Measurements from ENCODE around the gene FOXN4. TPM values are rescaled to one million over a fixed set of nuclear protein-coding genes. Genes with fewer than 3 reads are reported as not detected.

FOXN4 gene
- total and polyA plus RNA-seq, 2 donors (not counting 3 experiments of a cell fraction or from before 2014, with no cell fraction given): not detected

GRCh38 chr12:109290061-109290460 lies 19.0 kb downstream of the FOXN4 start:
- no TSS peak for BruUV-seq (replicated peaks)

More at GRCh38 chr12:109290061-109290460, 19.0 kb downstream of the FOXN4 start:
- H3K27me3 ChIP-seq (ENCODE audit: control insufficient read depth in 2 of 2, insufficient read depth in 2 of 2, low read length in 2 of 2): peaks cover 3 to 7% of the 10 kb centered on the region in 2 experiments
- no peaks in the 10 kb centered on the region for H3K79me2 ChIP-seq (ENCODE audit: control insufficient read depth, insufficient read depth, low read length)
- no peaks in the 10 kb centered on the region for H3K9me3 ChIP-seq (replicated peaks; ENCODE audit: control insufficient read depth, insufficient read depth, low read length)
- H3K36me3 ChIP-seq (ENCODE audit: control insufficient read depth in 2 of 2, extremely low read depth in 1 of 2, insufficient read depth in 2 of 2, low read length in 2 of 2): no peaks in the 10 kb centered on the region
- dilution Hi-C loops (cut with MboI; ENCODE audit: extremely low pct_ligation_motif_present, low sequenced_read_pairs) (no loop called here), intact Hi-C loops (cut with micrococcal nuclease) (no loop called here)
- H3K9ac ChIP-seq (replicated peaks; ENCODE audit: extremely low read depth, insufficient read depth, low read length): no peak overlapping the region
- H3K9me1 ChIP-seq (replicated peaks; ENCODE audit: control insufficient read depth, extremely low read depth, insufficient read depth, low read length): no peaks in the 10 kb centered on the region
- FAIRE-seq: no peak
- ChIA-PET CTCF (no interaction called here), POLR2A (no interaction called here)
- no peak overlapping the region for H3K27ac ChIP-seq (ENCODE audit: insufficient read depth, low read depth, low read length)
- TF ChIP-seq, protein P1, sequence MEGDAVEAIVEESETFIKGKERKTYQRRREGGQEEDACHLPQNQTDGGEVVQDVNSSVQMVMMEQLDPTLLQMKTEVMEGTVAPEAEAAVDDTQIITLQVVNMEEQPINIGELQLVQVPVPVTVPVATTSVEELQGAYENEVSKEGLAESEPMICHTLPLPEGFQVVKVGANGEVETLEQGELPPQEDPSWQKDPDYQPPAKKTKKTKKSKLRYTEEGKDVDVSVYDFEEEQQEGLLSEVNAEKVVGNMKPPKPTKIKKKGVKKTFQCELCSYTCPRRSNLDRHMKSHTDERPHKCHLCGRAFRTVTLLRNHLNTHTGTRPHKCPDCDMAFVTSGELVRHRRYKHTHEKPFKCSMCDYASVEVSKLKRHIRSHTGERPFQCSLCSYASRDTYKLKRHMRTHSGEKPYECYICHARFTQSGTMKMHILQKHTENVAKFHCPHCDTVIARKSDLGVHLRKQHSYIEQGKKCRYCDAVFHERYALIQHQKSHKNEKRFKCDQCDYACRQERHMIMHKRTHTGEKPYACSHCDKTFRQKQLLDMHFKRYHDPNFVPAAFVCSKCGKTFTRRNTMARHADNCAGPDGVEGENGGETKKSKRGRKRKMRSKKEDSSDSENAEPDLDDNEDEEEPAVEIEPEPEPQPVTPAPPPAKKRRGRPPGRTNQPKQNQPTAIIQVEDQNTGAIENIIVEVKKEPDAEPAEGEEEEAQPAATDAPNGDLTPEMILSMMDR (IDR thresholded peaks at IDR 0.05; ENCODE audit: extremely low read depth in 1 of 2, insufficient read depth in 1 of 2, low read depth in 1 of 2, low read length in 2 of 2): no peak
- no peak for TF ChIP-seq EZH2 (IDR thresholded peaks at IDR 0.05; ENCODE audit: borderline replicate concordance, low read depth, low read length, severe bottlenecking)
- no peak for TF ChIP-seq POLR2A (IDR thresholded peaks at IDR 0.05; ENCODE audit: low read depth, low read length)
- TF ChIP-seq GATA2 (IDR thresholded peaks at IDR 0.05; ENCODE audit: insufficient read depth, insufficient read length, low read depth, low read length): no peak
- TF ChIP-seq MYC (IDR thresholded peaks at IDR 0.05; ENCODE audit: low read depth, low read length): no peak
- TF ChIP-seq JUN (IDR thresholded peaks at IDR 0.05; ENCODE audit: borderline replicate concordance, insufficient read depth, insufficient read length, low read depth): no peak
- TF ChIP-seq FOS (IDR thresholded peaks at IDR 0.05; ENCODE audit: borderline replicate concordance, insufficient read depth, low read length): no peak
- TF ChIP-seq, protein P2, sequence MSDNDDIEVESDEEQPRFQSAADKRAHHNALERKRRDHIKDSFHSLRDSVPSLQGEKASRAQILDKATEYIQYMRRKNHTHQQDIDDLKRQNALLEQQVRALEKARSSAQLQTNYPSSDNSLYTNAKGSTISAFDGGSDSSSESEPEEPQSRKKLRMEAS (IDR thresholded peaks at IDR 0.05; ENCODE audit: insufficient read depth, insufficient read length): no peak
- TF ChIP-seq POLR2AphosphoS5 (IDR thresholded peaks at IDR 0.05; ENCODE audit: insufficient read depth, low read depth, low read length): no peak
- H3K4me2 ChIP-seq (ENCODE audit: insufficient read depth, low read length): no peak overlapping the region
- H3K4me1 ChIP-seq (ENCODE audit: control insufficient read depth, extremely low read depth, insufficient read depth, low read length): no peaks in the 10 kb centered on the region
- H3K4me3 ChIP-seq (replicated peaks in 1 of 3; ENCODE audit: insufficient read depth in 1 of 3, low read depth in 1 of 3, low read length in 3 of 3): no peak overlapping the region
- DNase-seq (ENCODE audit: low read depth, low spot score): no peak
- H4K20me1 ChIP-seq (replicated peaks; ENCODE audit: control insufficient read depth, extremely low read depth, insufficient read depth, low read length): no peaks in the 10 kb centered on the region
- H2AFZ ChIP-seq (ENCODE audit: low read depth, low read length): no peak overlapping the region

All from endothelial cell of umbilical vein (primary cell).